ENCODE measurements around the gene CACNA1S. TPM values are rescaled to one million over a fixed set of nuclear protein-coding genes. Genes with fewer than 3 reads are reported as not detected.

CACNA1S gene
- polyA plus RNA-seq, 3 donors from 2014 or later, result not detected

DNA sequence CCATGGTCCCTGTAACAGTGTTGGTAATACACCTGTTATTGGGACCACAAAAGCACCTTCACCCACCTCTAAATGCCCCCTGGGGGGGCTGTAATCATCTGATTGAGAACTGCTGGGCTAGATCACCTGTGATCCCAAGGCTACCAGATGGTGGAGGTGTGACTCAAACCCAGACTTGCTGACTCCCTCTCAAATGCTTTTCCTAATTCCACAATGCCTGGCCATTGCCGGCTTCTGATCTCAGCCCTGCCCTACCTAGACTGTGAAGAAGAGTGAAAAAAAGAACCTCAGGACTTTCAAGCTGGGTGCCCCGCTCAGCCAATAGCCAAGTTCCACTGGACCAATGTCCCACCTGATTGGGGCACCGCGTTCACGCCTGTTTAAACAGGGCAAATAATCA lies 32.5 kb upstream of the CACNA1S start:
- Mint-ChIP-seq H3K36me3 (peaks cover 27 to 50% (median 43%) of the 10 kb centered on the region in 3 donors), H3K27me3 (ENCODE audit: low read depth in 3 of 3) (peaks cover 0 to 5% (median 0%) of the 10 kb centered on the region in 3 donors), H3K4me1 (no peaks in the 10 kb centered on the region), H3K27ac (no peak overlapping the region), H3K9me3 (no peaks in the 10 kb centered on the region), H3K4me3 (no peak overlapping the region)
- DNase-seq, result no peak

DNA sequence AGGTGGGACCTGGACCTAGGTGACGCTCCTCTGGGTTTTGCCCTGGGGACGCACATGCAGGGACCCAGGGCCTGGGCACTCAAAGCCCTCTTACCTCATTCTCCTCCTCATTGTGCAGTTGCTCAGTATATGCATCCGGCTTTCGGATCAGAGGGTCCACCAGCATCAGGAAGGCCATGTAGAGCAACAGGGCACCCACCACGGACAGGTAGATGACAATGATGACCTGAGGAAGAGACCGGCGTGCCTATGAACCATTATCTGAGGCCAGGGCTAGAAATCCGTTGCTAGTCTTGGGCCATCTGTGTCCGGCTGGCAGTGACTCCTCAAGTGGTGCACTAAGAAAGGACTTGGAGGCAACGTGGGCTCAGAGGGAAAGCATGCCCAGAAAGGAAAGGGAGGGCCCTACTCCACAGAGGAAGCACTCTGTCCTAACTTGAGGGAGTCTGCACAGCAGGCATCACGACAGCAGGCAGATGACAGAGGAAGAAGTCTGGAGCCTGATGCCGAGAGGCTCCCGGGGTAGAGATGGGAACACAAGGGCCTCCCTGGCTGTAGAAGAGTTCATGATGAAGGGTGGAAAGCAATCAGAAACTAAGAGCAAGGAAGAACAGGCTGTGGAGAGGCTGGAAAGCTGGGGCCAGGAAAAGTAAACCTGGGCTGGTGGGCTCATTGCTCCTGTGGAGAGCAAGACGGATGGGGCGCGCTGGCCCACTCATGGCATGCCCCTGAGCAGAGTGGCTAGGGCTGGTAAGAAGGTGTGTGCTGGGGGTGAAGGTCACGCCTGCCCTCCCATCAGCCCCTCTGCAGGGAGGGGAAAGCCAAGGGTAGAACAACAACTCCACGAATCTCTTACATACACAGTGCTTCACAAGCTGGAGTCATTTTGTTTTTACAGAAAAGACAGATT lies 31.8 kb upstream of the CACNA1S start:
- H3K27me3 Mint-ChIP-seq (ENCODE audit: low read depth in 3 of 3), result peaks cover 0 to 5% (median 0%) of the 10 kb centered on the region in 3 donors
- H3K4me1 Mint-ChIP-seq, result no peaks in the 10 kb centered on the region
- H3K4me3 Mint-ChIP-seq, result no peak overlapping the region
- H3K9me3 Mint-ChIP-seq, result no peaks in the 10 kb centered on the region
- peaks cover 22 to 47% (median 43%) of the 10 kb centered on the region in 3 donors for H3K36me3 Mint-ChIP-seq
- DNase-seq, result no peak
- H3K27ac Mint-ChIP-seq, result peak overlapping the region in 1 of 6 donors; percentile 18

DNA sequence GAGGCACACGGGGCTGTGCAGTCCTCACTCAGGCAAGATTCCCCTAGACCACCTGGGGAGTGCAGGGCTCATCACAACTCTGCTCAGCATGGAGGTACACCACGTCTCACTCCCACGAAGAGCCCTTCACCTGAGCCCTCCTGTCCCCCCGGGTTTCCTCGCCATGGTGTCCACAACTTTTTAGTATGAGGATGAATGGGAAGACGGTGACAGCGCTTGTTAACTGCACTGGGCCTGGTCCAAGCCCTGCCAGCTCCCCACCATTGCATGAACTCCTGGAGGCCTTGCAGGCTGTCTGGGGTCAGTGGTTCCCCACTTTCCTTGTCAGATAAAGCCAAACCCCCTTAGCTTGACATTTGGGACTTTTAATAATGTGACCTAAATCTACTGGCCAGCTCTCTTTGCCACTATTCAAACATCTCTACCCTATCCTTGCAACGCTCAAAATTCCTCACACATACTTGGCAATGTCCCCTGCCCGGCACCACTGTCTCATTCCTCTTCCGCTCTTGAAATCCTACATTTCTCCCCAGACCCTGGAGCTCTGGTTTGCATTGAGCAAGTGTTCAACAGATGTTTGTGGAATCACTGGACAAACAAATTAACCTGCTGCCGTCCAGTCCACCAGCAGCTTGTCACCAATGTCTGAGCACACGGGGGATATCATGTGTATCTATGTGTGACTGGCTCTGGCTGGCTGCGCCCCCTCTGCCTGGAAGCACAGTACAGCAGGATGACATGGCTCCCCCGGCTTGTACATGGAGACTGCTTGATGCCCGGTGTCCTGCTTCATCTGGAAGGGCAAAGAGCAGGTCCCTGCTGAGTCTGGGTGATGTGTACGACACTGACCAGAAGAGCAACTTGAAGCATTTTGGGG lies 30.9 kb upstream of the CACNA1S start:
- no peaks in the 10 kb centered on the region for H3K4me1 Mint-ChIP-seq
- peaks cover 20 to 44% (median 43%) of the 10 kb centered on the region in 3 donors for H3K36me3 Mint-ChIP-seq
- peaks cover 0 to 5% (median 0%) of the 10 kb centered on the region in 3 donors for H3K27me3 Mint-ChIP-seq (ENCODE audit: low read depth in 3 of 3)
- no peak overlapping the region for H3K27ac Mint-ChIP-seq
- DNase-seq, result no peak
- H3K4me3 Mint-ChIP-seq, result no peak overlapping the region
- H3K9me3 Mint-ChIP-seq, result no peaks in the 10 kb centered on the region

DNA sequence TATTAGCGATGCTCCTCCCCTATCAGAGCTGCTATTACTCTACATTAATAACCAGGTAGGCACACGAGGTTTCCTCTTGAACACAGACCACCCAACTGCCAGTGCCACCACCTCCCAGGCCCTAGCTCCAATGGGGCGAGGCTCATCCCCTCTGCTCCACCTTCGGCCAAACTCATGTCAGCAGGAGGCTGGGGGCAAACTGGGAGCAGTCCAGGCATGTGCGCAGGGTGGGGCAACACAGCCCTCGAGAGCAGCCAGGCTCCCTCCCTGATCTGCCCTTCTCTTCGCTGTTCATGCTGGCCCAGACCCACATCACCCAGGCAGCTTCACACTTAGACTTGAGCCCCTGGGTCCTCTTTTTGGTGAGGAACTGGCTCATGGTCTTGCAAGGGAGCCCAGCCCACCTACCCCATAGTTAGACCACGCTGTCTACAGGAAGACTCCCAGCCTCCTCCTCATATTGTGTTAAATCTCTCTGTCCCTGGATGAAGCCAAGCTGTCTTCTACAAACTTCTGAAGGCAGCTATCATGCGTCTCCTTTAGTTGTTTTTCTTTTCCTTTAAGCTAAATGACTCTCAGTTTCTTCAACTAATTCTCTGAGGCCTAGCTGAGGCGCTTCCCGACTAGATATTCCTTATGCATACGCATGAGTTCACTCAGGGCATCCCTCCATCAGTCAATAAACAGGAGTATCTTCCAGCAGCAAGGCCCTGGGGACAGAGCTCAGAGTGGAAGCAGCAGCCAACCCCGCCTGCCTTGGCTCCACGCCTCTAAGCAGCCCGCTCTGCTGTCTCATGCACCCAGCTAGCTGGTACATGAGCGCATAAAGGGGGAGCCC lies 30.0 kb upstream of the CACNA1S start:
- Mint-ChIP-seq H3K36me3 (peaks cover 18 to 38% (median 38%) of the 10 kb centered on the region in 3 donors), H3K4me1 (no peaks in the 10 kb centered on the region), H3K27me3 (ENCODE audit: low read depth in 3 of 3) (peaks cover 0 to 5% (median 0%) of the 10 kb centered on the region in 3 donors), H3K9me3 (no peaks in the 10 kb centered on the region), H3K4me3 (no peak overlapping the region), H3K27ac (no peak overlapping the region)
- DNase-seq, result no peak

DNA sequence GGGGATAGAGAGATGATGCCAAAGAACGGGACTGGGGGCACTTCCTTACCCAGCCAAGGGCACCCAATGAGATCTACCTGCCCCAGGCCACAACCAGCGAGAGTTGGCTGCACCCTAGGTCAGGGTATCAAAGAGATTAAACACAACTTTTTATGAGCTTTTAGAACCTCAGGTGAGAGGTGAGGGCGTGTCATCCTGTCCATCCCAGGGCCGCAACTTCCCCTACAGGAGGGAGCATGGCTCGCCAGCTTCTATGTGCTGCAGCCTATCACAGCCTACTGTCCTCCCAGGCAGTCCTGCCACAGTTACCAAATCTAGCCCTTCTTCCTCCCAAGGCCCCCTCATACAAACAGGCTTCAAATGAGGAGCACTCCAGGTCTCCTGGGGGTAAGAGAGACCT lies 29.2 kb upstream of the CACNA1S start:
- H3K4me3 Mint-ChIP-seq, result no peak overlapping the region

DNA sequence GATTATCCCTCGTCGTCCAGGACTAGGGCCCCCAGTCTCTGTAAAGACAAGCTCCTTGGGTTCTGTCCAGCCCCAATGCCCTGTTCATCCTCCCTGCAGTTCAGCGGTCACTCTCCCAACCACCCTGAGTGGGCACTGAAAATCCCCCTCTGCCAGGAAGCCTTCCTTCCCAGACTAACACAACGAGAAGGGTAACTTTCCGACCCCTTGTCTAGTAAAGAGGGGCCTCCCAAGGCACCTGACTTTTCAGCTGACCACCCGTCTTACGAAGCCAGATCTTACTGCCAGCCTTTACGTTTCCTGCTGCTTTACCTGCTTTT lies 28.7 kb upstream of the CACNA1S start:
- DNase-seq, result no peak
- Mint-ChIP-seq H3K4me3 (no peak overlapping the region), H3K27me3 (ENCODE audit: low read depth in 3 of 3) (peaks cover 0 to 5% (median 0%) of the 10 kb centered on the region in 3 donors), H3K4me1 (no peaks in the 10 kb centered on the region), H3K36me3 (peaks cover 8 to 34% (median 31%) of the 10 kb centered on the region in 3 donors), H3K9me3 (no peaks in the 10 kb centered on the region), H3K27ac (no peak overlapping the region)

More for the DNA sequence above, 29.2 kb upstream of the CACNA1S start:
- no peak overlapping the region for H3K27ac Mint-ChIP-seq
- peaks cover 0 to 5% (median 0%) of the 10 kb centered on the region in 3 donors for H3K27me3 Mint-ChIP-seq (ENCODE audit: low read depth in 3 of 3)
- peaks cover 13 to 34% (median 34%) of the 10 kb centered on the region in 3 donors for H3K36me3 Mint-ChIP-seq
- H3K9me3 Mint-ChIP-seq, result no peaks in the 10 kb centered on the region
- no peaks in the 10 kb centered on the region for H3K4me1 Mint-ChIP-seq
- DNase-seq, result no peak

DNA sequence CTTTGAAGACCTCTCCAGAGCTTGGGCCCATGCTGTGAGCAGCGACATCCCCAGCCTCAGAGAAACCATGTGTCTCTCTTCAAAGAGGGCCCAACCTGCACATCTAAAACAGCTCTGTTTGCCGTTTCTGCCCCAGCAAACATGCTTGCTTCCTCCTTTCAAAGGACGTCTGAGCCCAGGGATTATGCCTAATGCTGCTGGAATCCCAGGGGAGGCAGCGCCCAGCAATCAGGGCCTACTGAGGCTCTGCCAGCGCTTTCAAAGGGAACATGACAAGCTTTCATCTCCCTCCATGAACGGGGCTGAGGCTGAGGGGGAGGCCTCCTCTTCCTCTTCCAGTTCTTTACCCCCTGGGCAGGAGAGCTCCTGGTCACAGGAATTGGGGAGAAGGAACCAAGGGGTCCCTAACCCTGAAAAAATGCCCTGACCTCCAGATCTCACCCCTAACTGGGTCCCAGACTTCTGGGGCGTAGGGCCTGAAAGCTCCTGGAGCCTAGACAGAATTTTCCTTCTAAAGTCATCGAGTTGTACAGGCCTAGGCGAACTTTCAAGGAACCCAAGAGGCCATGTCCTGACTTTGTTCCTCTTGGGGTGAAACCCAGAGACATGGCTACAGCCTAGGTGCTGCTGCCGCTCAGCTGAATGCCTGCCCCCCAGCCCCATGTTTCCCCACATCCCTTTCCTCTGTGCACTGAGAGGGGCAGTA lies 28.2 kb upstream of the CACNA1S start:
- Mint-ChIP-seq H3K9me3 (no peaks in the 10 kb centered on the region), H3K27ac (no peak overlapping the region), H3K36me3 (peaks cover 11 to 34% (median 27%) of the 10 kb centered on the region in 3 donors), H3K27me3 (ENCODE audit: low read depth in 3 of 3) (peaks cover 0 to 5% (median 0%) of the 10 kb centered on the region in 3 donors), H3K4me3 (no peak overlapping the region), H3K4me1 (no peaks in the 10 kb centered on the region)
- no peak for DNase-seq

DNA sequence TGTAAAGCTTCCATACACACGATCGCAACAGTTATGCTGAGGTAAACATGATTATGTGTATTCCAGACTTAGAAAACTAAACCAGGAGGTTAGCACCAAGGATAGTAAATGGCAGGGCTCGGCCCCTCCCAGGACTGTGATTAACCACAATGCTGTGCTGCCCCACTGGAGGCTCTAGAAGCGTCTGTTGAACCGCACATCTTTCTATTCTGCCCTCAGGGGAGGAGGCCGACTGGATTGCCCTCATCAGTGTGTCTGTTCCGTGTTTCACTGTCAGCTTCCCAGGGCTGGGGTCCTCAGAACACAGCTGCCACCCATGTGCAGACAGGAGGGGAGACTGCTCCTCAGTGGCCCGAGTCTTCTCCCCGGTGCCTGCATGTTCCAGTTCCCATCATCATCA lies 27.5 kb upstream of the CACNA1S start:
- DNase-seq, result no peak
- no peak overlapping the region for H3K4me3 Mint-ChIP-seq
- H3K4me1 Mint-ChIP-seq, result no peaks in the 10 kb centered on the region
- H3K9me3 Mint-ChIP-seq, result no peaks in the 10 kb centered on the region
- no peak overlapping the region for H3K27ac Mint-ChIP-seq
- peaks cover 11 to 33% (median 20%) of the 10 kb centered on the region in 3 donors for H3K36me3 Mint-ChIP-seq
- H3K27me3 Mint-ChIP-seq (ENCODE audit: low read depth in 3 of 3), result peaks cover 0 to 1% (median 0%) of the 10 kb centered on the region in 3 donors

DNA sequence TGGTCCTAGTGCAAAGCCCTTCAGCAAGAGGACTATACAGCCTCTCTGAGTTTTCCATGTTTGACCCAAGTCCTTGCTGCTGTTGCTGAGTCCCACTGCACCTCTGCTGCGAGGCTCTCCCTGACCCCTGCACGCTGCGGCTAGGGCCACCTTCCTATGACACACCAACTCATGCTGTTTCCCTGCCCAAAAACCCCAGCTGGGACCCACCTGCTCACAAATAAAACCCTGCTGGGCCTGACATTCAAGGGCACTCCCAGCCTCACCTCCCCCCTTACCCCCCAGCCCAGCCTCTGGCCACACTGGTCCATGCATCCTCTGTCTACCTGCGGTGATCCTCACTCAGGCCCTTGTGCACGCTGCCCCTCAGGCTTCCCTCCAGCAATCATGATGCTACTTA lies 27.1 kb upstream of the CACNA1S start:
- no peak overlapping the region for H3K4me3 Mint-ChIP-seq
- H3K4me1 Mint-ChIP-seq, result no peaks in the 10 kb centered on the region
- H3K27me3 Mint-ChIP-seq (ENCODE audit: low read depth in 3 of 3), result no peaks in the 10 kb centered on the region
- H3K9me3 Mint-ChIP-seq, result no peaks in the 10 kb centered on the region
- peaks cover 11 to 31% (median 19%) of the 10 kb centered on the region in 3 donors for H3K36me3 Mint-ChIP-seq
- no peak overlapping the region for H3K27ac Mint-ChIP-seq
- DNase-seq, result no peak

DNA sequence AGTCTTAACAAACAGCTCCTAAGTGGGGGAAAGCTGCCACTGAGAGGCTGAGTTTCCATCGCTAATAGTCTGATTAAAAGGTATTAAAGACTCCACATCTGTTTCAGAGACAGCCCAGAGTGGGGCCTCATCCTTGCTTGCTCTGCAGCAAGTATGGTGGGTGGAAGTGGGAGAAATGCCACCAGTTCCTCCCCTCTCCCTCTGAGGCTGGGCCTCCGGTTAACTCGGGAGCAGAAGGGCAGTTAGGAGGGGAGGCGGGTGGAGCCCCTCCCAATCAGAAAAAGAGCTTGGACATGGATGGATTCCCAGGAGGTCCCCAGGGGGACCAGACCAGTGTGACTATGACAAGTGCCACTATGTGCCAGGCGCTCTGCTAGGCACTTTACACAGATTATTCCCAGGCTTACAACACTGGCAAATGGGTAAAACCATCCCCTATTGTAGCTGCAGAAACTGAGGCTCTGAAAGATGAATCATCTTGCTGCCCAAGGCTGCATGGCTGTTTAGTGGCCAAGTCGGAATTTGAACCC lies 26.1 kb upstream of the CACNA1S start:
- H3K4me3 Mint-ChIP-seq, result no peak overlapping the region
- no peaks in the 10 kb centered on the region for H3K9me3 Mint-ChIP-seq
- no peaks in the 10 kb centered on the region for H3K27me3 Mint-ChIP-seq (ENCODE audit: low read depth in 3 of 3)
- peaks cover 6 to 22% (median 10%) of the 10 kb centered on the region in 3 donors for H3K36me3 Mint-ChIP-seq
- no peak overlapping the region for H3K27ac Mint-ChIP-seq
- no peaks in the 10 kb centered on the region for H3K4me1 Mint-ChIP-seq
- DNase-seq, result no peak

DNA sequence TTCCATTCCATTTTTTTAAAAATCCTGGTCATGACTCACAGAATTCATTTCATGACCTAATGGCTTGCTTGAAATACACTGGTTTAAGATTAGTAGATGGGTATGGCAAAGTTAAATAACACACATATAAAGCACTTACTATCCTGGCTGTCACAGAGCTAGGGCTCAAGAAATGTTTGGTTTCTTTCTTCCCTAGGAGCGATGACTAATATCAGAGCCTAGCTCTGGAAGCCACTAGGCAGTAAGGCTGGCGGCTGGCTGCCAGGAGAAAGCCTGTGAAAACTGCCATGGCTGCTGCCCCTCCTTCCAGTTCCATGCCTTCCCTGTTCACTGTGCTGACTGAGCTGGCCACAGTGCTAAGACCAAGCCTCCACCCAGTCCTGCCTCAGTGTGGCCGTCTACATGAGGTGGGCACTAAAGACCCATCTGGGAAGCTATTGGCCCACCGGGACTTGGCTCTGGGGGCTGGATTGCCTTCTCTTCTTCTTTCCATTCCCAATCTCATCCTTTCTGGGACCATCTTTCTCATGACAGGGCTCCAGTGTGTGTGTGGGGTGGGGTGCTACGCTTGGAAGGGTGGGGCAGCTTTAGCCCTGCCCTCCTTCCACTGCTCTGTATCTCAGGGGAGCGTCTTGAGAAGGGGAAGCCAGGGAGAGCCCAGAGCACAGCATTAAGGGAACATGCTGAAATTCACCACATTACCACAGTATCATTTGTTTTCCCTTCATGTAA lies 25.5 kb upstream of the CACNA1S start:
- no peak for DNase-seq
- H3K9me3 Mint-ChIP-seq, result no peaks in the 10 kb centered on the region
- H3K27ac Mint-ChIP-seq, result no peak overlapping the region
- no peak overlapping the region for H3K4me3 Mint-ChIP-seq
- no peaks in the 10 kb centered on the region for H3K27me3 Mint-ChIP-seq (ENCODE audit: low read depth in 3 of 3)
- no peaks in the 10 kb centered on the region for H3K4me1 Mint-ChIP-seq
- H3K36me3 Mint-ChIP-seq, result peaks cover 6 to 18% (median 7%) of the 10 kb centered on the region in 3 donors

DNA sequence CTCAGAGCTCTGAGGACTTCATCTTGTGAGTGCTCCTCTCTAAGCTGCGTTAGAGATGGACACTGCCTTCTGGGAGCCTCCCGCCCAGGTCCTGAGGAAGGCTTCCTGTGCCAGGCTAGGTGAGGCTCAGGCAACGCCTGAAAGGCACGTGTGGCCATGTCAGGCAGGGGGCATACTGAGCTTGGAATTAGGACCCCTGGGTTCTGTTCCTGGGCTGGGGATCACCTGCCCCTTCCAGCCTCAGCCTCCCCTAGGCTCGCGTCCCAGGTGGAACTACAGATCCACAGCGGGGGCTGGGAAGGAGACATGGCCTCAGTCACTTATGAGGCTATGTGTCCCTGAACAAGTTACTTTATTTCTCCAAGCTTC lies 24.8 kb upstream of the CACNA1S start:
- no peak for DNase-seq
- H3K27ac Mint-ChIP-seq, result no peak overlapping the region
- no peaks in the 10 kb centered on the region for H3K27me3 Mint-ChIP-seq (ENCODE audit: low read depth in 3 of 3)
- H3K9me3 Mint-ChIP-seq, result no peaks in the 10 kb centered on the region
- no peaks in the 10 kb centered on the region for H3K4me1 Mint-ChIP-seq
- peaks cover 3 to 16% (median 5%) of the 10 kb centered on the region in 3 donors for H3K36me3 Mint-ChIP-seq
- no peak overlapping the region for H3K4me3 Mint-ChIP-seq
